Putamen (tissue), 1 donor: ENCODE results near the gene RCAN2.
"Not testable (repeated sequence)": the region's sequence is repeated elsewhere in the genome, so short reads cannot be mapped to it uniquely, and the experiment has no call there.

Experiments
- DNase-seq: peaks from one replicate; pipeline ENCODE4 v3.0.0-alpha.2; 2016; ENCODE audit warnings: low spot score

Gene RCAN2

GRCh38 chr6:46387728-46388127, 103.5 kb downstream of the RCAN2 start:
- not testable (repeated sequence) for DNase-seq

GRCh38 chr6:46381579-46381978, 109.7 kb downstream of the RCAN2 start:
- no peak for DNase-seq

- DNase-seq, result no peak
These were observed 110.2 kb downstream of the RCAN2 start for GRCh38 chr6:46381057-46381456.

GRCh38 chr6:46380152-46380807, 111.0 kb downstream of the RCAN2 start:
- no peak for DNase-seq

GRCh38 chr6:46378882-46379416, 112.3 kb downstream of the RCAN2 start:
- DNase-seq, result peak; percentile 81

GRCh38 chr6:46378161-46378881, 112.9 kb downstream of the RCAN2 start:
- DNase-seq, result peak; percentile 34

- no peak for DNase-seq
These were observed 114.0 kb downstream of the RCAN2 start for GRCh38 chr6:46377209-46377608.

GRCh38 chr6:46376562-46377061, 114.6 kb downstream of the RCAN2 start:
- DNase-seq, result no peak

- DNase-seq, result no peak
These were observed 120.6 kb downstream of the RCAN2 start for GRCh38 chr6:46370622-46371021.

- DNase-seq, result no peak
These were observed 123.1 kb downstream of the RCAN2 start for GRCh38 chr6:46368169-46368536.

GRCh38 chr6:46367354-46368168, 123.7 kb downstream of the RCAN2 start:
- no peak for DNase-seq

- DNase-seq, result no peak
These were observed 124.9 kb downstream of the RCAN2 start for GRCh38 chr6:46366190-46366900.

GRCh38 chr6:46357591-46357990, 133.7 kb downstream of the RCAN2 start:
- no peak for DNase-seq

- no peak for DNase-seq
These were observed 134.7 kb downstream of the RCAN2 start for GRCh38 chr6:46356543-46356942.

- no peak for DNase-seq
These were observed 137.7 kb downstream of the RCAN2 start for GRCh38 chr6:46353528-46353927.

GRCh38 chr6:46352541-46353268, 138.5 kb downstream of the RCAN2 start:
- DNase-seq, result no peak

- no peak for DNase-seq
These were observed 140.5 kb downstream of the RCAN2 start for GRCh38 chr6:46350714-46351113.

GRCh38 chr6:46347669-46348068, 143.6 kb downstream of the RCAN2 start:
- DNase-seq, result no peak

- DNase-seq, result no peak
These were observed 151.0 kb downstream of the RCAN2 start for GRCh38 chr6:46340246-46340645.

GRCh38 chr6:46338131-46338530, 153.1 kb downstream of the RCAN2 start:
- DNase-seq, result no peak

GRCh38 chr6:46334442-46334841, 156.8 kb downstream of the RCAN2 start:
- DNase-seq, result no peak
